DOHH2 (cell line): ENCODE measurements around the gene EXOC6B.

ENCODE experiments used
- EZH2phosphoT487 ChIP-seq: fragments of 200-600 bp; sonication (generic); IDR thresholded peaks from 2 replicates; pipeline ENCODE4 v1.6.1; 2017; ENCODE audit warnings: borderline replicate concordance, mild to moderate bottlenecking, antibody characterized with exemption, low read length, moderate library complexity, mixed read lengths
- TF ChIP-seq, protein P1 (sequence below): fragments of 200-600 bp; sonication (generic); IDR thresholded peaks from one replicate; pipeline ENCODE4 v1.5.1; 2014; ENCODE audit warnings: antibody characterized with exemption, mild to moderate bottlenecking, low read depth, low read length; ENCODE audit not compliant: poor library complexity, severe bottlenecking

DNA sequence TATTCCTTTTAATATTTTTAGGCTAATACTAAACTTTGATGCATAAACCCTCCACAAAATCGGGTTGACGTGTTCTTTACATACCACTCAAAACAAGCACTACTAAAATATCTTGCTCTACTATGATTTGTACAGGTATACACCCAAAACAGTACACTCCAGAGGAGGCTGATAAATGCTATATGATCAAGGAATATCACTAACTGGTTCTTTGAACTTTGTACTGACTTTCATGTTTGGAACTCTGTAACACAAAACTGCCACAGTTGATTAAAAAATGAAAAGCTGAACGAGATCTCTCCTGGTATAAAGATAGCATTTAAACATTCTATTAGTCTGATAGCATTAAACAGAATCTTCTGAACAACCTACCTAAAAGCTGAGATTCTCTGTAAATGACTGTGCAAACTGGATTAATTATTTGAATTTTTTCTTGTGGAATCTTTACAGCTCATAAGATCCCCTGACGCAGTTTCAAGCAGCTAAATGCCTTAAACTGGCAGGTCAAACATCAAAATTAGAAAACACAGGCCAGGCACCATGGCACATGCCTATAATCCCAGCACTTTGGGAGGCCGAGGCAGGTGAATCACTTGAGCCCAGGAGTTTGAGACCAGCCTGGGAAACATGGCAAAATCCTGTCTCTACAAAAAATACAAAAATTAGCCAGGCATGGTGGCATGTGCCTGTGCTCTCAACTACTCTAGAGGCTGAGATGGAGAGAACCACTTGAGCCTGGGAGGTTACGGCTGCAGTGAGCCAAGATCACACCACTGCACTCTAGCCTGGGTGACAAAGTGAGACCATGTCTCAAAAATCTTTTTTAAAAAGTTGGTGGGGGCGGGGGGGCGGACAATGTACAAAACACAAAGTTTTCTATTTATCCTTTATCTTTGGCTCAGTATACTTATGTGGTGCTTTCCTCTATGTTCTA is 150.6 kb downstream of the EXOC6B start:
- TF ChIP-seq, protein P1, sequence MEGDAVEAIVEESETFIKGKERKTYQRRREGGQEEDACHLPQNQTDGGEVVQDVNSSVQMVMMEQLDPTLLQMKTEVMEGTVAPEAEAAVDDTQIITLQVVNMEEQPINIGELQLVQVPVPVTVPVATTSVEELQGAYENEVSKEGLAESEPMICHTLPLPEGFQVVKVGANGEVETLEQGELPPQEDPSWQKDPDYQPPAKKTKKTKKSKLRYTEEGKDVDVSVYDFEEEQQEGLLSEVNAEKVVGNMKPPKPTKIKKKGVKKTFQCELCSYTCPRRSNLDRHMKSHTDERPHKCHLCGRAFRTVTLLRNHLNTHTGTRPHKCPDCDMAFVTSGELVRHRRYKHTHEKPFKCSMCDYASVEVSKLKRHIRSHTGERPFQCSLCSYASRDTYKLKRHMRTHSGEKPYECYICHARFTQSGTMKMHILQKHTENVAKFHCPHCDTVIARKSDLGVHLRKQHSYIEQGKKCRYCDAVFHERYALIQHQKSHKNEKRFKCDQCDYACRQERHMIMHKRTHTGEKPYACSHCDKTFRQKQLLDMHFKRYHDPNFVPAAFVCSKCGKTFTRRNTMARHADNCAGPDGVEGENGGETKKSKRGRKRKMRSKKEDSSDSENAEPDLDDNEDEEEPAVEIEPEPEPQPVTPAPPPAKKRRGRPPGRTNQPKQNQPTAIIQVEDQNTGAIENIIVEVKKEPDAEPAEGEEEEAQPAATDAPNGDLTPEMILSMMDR: no peak
- TF ChIP-seq EZH2phosphoT487: no peak
